BLaER1 treated with 17β-estradiol and CSF1 and Interleukin-3, amounts not matched to agents 10 nM and 100 nM (cell line): ENCODE measurements around the gene KIRREL1.

Source experiments
- H3K27ac ChIP-seq, 11 experiments: shearing (Covaris generic); formaldehyde crosslinking; 2 replicates each; pipeline ENCODE4 v1.8.1; 2022
- H3K27me3 ChIP-seq, 11 experiments: shearing (Covaris generic); formaldehyde crosslinking; 2 replicates each; pipeline ENCODE4 v1.8.1; 2022
- H3K36me3 ChIP-seq, 11 experiments: shearing (Covaris generic); formaldehyde crosslinking; 2 replicates each; pipeline ENCODE4 v1.8.1; 2022
- H3K4me1 ChIP-seq, 10 experiments: shearing (Covaris generic); formaldehyde crosslinking; 2 replicates each; pipeline ENCODE4 v1.8.1; 2022
- H3K4me2 ChIP-seq, 11 experiments: shearing (Covaris generic); formaldehyde crosslinking; 2 replicates each; pipeline ENCODE4 v1.8.1; 2022
- H3K4me3 ChIP-seq, 10 experiments: shearing (Covaris generic); formaldehyde crosslinking; 2 replicates each; pipeline ENCODE4 v1.8.1; 2022
- H3K9ac ChIP-seq, 11 experiments: shearing (Covaris generic); formaldehyde crosslinking; 2 replicates each; pipeline ENCODE4 v1.8.1; 2022
- H3K9me3 ChIP-seq, 11 experiments: shearing (Covaris generic); formaldehyde crosslinking; replicated peaks in 1 of 11; 2 replicates each; pipeline ENCODE4 v1.8.1; 2022
- H4K20me1 ChIP-seq, 11 experiments: shearing (Covaris generic); formaldehyde crosslinking; 2 replicates each; pipeline ENCODE4 v1.8.1; 2022
- Cebpa-rat ChIP-seq, 11 experiments: shearing (Covaris generic); IDR thresholded peaks; 2 replicates each; pipeline ENCODE4 v1.8.1; 2022

KIRREL1 gene

GRCh38 chr1:157993147-157993917 lies at the start of gene KIRREL1:
KIRREL1 (plus strand) TSS chr1:157993645; CDS start chr1:157993677, 32 bp downstream.
- Histone ChIP-seq H3K27ac (peak within 1 kb of the TSS; percentile 11 to 90 (median 87); a peak in 21 of 22 replicates), H3K4me3 (peak within 1 kb of the TSS; percentile 65 to 92 (median 84)), H3K9me3 (no peaks in the 10 kb centered on the region), H4K20me1 (peaks cover 7 to 37% (median 23%) of the 10 kb centered on the region in 11 experiments; a peak in 18 of 22 replicates), H3K36me3 (no peaks in the 10 kb centered on the region), H3K4me2 (peak within 1 kb of the TSS; percentile 84 to 94 (median 90)), H3K9ac (peak within 1 kb of the TSS; percentile 82 to 96 (median 89)), H3K4me1 (peaks cover 14 to 35% (median 26%) of the 10 kb centered on the region in 10 experiments), H3K27me3 (no peaks in the 10 kb centered on the region)
- no peak for TF ChIP-seq Cebpa-rat (IDR thresholded peaks at IDR 0.05)

GRCh38 chr1:157944663-157945280 lies 48.7 kb upstream of the KIRREL1 start:
- Histone ChIP-seq H3K36me3 (no peaks in the 10 kb centered on the region), H3K4me2 (peak overlapping the region; percentile 24 to 88 (median 69)), H3K9me3 (peaks cover 0 to 36% (median 0%) of the 10 kb centered on the region in 11 experiments; a peak in 7 of 22 replicates), H3K27ac (peak overlapping the region; percentile 17 to 78 (median 68); a peak in 20 of 22 replicates), H3K27me3 (no peaks in the 10 kb centered on the region), H3K4me1 (peaks cover 8 to 69% (median 31%) of the 10 kb centered on the region in 10 experiments), H3K9ac (peak overlapping the region in 4 of 11 experiments; percentile 15 to 49 (median 33); a peak in 5 of 22 replicates), H3K4me3 (peak overlapping the region in 1 of 10 experiments; percentile 41; a peak in 2 of 20 replicates), H4K20me1 (no peaks in the 10 kb centered on the region)
- TF ChIP-seq Cebpa-rat (IDR thresholded peaks at IDR 0.05): 0 out of 22 replicates have a peak, but pooled peaks of 1 of the 11 experiments have one; percentile 38

GRCh38 chr1:157948312-157949073 lies 45.0 kb upstream of the KIRREL1 start:
- Histone ChIP-seq H3K4me2 (peak overlapping the region in 3 of 11 experiments; percentile 5 to 38 (median 36); a peak in 4 of 22 replicates), H3K36me3 (no peaks in the 10 kb centered on the region), H4K20me1 (no peaks in the 10 kb centered on the region), H3K4me1 (peaks cover 8 to 55% (median 29%) of the 10 kb centered on the region in 10 experiments), H3K4me3 (no peak overlapping the region), H3K27ac (no peak overlapping the region; a peak in 1 of 22 replicates), H3K27me3 (no peaks in the 10 kb centered on the region), H3K9ac (no peak overlapping the region), H3K9me3 (peaks cover 0 to 27% (median 0%) of the 10 kb centered on the region in 11 experiments; a peak in 7 of 22 replicates)
- no peak for TF ChIP-seq Cebpa-rat (IDR thresholded peaks at IDR 0.05)

GRCh38 chr1:157949074-157949354 lies 44.4 kb upstream of the KIRREL1 start:
- Histone ChIP-seq H3K27ac (no peak overlapping the region), H3K27me3 (no peaks in the 10 kb centered on the region), H3K9ac (no peak overlapping the region), H4K20me1 (no peaks in the 10 kb centered on the region), H3K4me1 (peaks cover 8 to 50% (median 24%) of the 10 kb centered on the region in 10 experiments), H3K4me3 (no peak overlapping the region), H3K4me2 (peak overlapping the region in 1 of 11 experiments; percentile 23; a peak in 1 of 22 replicates), H3K36me3 (no peaks in the 10 kb centered on the region), H3K9me3 (peaks cover 0 to 23% (median 0%) of the 10 kb centered on the region in 11 experiments; a peak in 7 of 22 replicates)
- TF ChIP-seq Cebpa-rat (IDR thresholded peaks at IDR 0.05): no peak

- Histone ChIP-seq H3K27me3 (no peaks in the 10 kb centered on the region), H3K4me3 (no peak overlapping the region)
- no peak for TF ChIP-seq Cebpa-rat (IDR thresholded peaks at IDR 0.05)
Measured at GRCh38 chr1:157951230-157951629, 42.2 kb upstream of the KIRREL1 start.

GRCh38 chr1:157952601-157953000 lies 40.8 kb upstream of the KIRREL1 start:
- Histone ChIP-seq H4K20me1 (no peaks in the 10 kb centered on the region), H3K27ac (no peak overlapping the region), H3K9ac (no peak overlapping the region), H3K4me1 (peaks cover 0 to 46% (median 11%) of the 10 kb centered on the region in 10 experiments; a peak in 13 of 20 replicates), H3K9me3 (no peaks in the 10 kb centered on the region), H3K4me2 (no peak overlapping the region), H3K4me3 (no peak overlapping the region), H3K36me3 (no peaks in the 10 kb centered on the region), H3K27me3 (no peaks in the 10 kb centered on the region)
- TF ChIP-seq Cebpa-rat (IDR thresholded peaks at IDR 0.05): no peak

More at GRCh38 chr1:157951230-157951629, 42.2 kb upstream of the KIRREL1 start:
- Histone ChIP-seq H3K4me1 (peaks cover 0 to 44% (median 4%) of the 10 kb centered on the region in 10 experiments; a peak in 11 of 20 replicates), H4K20me1 (no peaks in the 10 kb centered on the region), H3K4me2 (no peak overlapping the region), H3K36me3 (no peaks in the 10 kb centered on the region), H3K9me3 (peaks cover 0 to 5% (median 0%) of the 10 kb centered on the region in 11 experiments; a peak in 3 of 22 replicates), H3K9ac (no peak overlapping the region), H3K27ac (no peak overlapping the region)

- Histone ChIP-seq H4K20me1 (no peaks in the 10 kb centered on the region), H3K4me1 (peaks cover 0 to 34% (median 11%) of the 10 kb centered on the region in 10 experiments; a peak in 13 of 20 replicates), H3K27me3 (no peaks in the 10 kb centered on the region), H3K4me3 (no peak overlapping the region), H3K4me2 (peak overlapping the region in 3 of 11 experiments; percentile 76 to 86 (median 79); a peak in 7 of 22 replicates), H3K27ac (no peak overlapping the region; a peak in 1 of 22 replicates), H3K9ac (no peak overlapping the region), H3K9me3 (no peaks in the 10 kb centered on the region), H3K36me3 (no peaks in the 10 kb centered on the region)
- no peak for TF ChIP-seq Cebpa-rat (IDR thresholded peaks at IDR 0.05)
Measured at GRCh38 chr1:157955221-157955620, 38.2 kb upstream of the KIRREL1 start.

GRCh38 chr1:157955857-157956256 lies 37.6 kb upstream of the KIRREL1 start:
- Histone ChIP-seq H3K9ac (no peak overlapping the region), H3K36me3 (no peaks in the 10 kb centered on the region), H3K27me3 (no peaks in the 10 kb centered on the region), H3K27ac (no peak overlapping the region; a peak in 2 of 22 replicates), H4K20me1 (no peaks in the 10 kb centered on the region), H3K9me3 (no peaks in the 10 kb centered on the region), H3K4me2 (peak overlapping the region in 5 of 11 experiments; percentile 50 to 86 (median 76); a peak in 10 of 22 replicates), H3K4me1 (peaks cover 0 to 34% (median 11%) of the 10 kb centered on the region in 10 experiments; a peak in 13 of 20 replicates), H3K4me3 (no peak overlapping the region)
- TF ChIP-seq Cebpa-rat (IDR thresholded peaks at IDR 0.05): no peak
